Measurements from ENCODE around the gene ADGRA3.

Gene ADGRA3

DNA sequence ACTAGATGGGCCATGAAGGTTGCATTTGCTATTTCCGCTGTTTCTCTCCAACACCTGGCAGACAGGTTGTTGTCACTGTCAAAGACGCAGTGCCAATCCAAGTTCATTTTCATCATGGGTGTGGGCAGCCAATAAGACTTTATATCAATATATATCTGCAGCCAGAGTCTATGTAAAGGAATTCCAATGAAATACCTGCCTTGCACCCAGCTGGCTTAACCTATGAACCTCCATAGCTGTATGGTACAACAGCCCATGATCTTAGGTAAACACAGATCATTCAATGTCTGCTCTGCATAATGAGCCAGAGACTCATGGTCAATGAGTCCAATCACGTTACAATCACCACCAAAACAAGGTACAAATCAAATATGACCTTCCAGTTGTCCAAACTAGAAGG is 37.7 kb upstream of the ADGRA3 start:
- Histone ChIP-seq H3K36me3 (replicated peaks; ENCODE audit: insufficient read depth, low read length) (no peaks in the 10 kb centered on the region), H2AFZ (ENCODE audit: low read length) (no peak overlapping the region), H3K79me2 (ENCODE audit: low read length) (no peaks in the 10 kb centered on the region), H3K4me2 (ENCODE audit: low read depth, low read length) (no peak overlapping the region), H3F3A (ENCODE audit: insufficient read depth, low read length) (no peaks in the 10 kb centered on the region), H3K27me3 (replicated peaks; ENCODE audit: insufficient read depth, low read length) (no peaks in the 10 kb centered on the region), H3K4me1 (ENCODE audit: low read length) (no peaks in the 10 kb centered on the region), H3K4me3 (ENCODE audit: low read length) (no peak overlapping the region), H3K9me3 (replicated peaks; ENCODE audit: insufficient read depth, low read length) (no peaks in the 10 kb centered on the region), H3K27ac (ENCODE audit: low read length) (no peak overlapping the region), H3K9me2 (replicated peaks; ENCODE audit: insufficient read depth, low read length) (no peaks in the 10 kb centered on the region), H4K20me1 (ENCODE audit: insufficient read depth, low read length) (no peaks in the 10 kb centered on the region), H3K9ac (ENCODE audit: low read length) (no peak overlapping the region)
- no peak for DNase-seq
- TF ChIP-seq EZH2phosphoT487 (IDR thresholded peaks at IDR 0.05; ENCODE audit: low read length), result no peak
- no peak for TF ChIP-seq EZH2 (optimal IDR thresholded peaks at IDR 0.05; ENCODE audit: low read depth, low read length)
- TF ChIP-seq, protein P1, sequence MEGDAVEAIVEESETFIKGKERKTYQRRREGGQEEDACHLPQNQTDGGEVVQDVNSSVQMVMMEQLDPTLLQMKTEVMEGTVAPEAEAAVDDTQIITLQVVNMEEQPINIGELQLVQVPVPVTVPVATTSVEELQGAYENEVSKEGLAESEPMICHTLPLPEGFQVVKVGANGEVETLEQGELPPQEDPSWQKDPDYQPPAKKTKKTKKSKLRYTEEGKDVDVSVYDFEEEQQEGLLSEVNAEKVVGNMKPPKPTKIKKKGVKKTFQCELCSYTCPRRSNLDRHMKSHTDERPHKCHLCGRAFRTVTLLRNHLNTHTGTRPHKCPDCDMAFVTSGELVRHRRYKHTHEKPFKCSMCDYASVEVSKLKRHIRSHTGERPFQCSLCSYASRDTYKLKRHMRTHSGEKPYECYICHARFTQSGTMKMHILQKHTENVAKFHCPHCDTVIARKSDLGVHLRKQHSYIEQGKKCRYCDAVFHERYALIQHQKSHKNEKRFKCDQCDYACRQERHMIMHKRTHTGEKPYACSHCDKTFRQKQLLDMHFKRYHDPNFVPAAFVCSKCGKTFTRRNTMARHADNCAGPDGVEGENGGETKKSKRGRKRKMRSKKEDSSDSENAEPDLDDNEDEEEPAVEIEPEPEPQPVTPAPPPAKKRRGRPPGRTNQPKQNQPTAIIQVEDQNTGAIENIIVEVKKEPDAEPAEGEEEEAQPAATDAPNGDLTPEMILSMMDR (IDR thresholded peaks at IDR 0.05; ENCODE audit: low read length), result no peak

DNA sequence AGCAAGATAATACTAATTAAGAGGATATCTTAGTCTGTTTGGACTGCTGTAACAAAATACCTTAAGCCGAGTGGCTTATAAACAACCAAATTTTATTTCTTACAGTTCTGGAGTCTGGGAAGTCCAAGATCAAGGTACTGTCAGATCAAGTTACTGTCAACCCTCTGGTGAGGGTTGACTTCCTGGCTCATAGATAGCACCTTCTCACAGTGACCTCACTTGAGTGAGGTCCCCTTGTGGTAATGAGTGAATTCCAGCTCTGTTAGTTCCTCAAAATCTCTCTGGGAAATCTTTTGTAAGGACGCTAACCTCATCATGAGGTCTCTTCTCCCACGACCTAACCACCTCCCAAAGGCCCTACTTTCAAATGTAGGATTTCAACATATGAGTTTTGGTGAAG is 36.9 kb upstream of the ADGRA3 start:
- no peaks in the 10 kb centered on the region for H3K79me2 ChIP-seq (ENCODE audit: low read length)
- no peak for DNase-seq
- no peak overlapping the region for H3K4me3 ChIP-seq (ENCODE audit: low read length)
- no peak overlapping the region for H3K4me2 ChIP-seq (ENCODE audit: low read depth, low read length)
- H4K20me1 ChIP-seq (ENCODE audit: insufficient read depth, low read length), result no peaks in the 10 kb centered on the region
- H3K27ac ChIP-seq (ENCODE audit: low read length), result no peak overlapping the region
- no peaks in the 10 kb centered on the region for H3K4me1 ChIP-seq (ENCODE audit: low read length)
- no peaks in the 10 kb centered on the region for H3F3A ChIP-seq (ENCODE audit: insufficient read depth, low read length)
- no peaks in the 10 kb centered on the region for H3K9me2 ChIP-seq (replicated peaks; ENCODE audit: insufficient read depth, low read length)
- no peak overlapping the region for H2AFZ ChIP-seq (ENCODE audit: low read length)
- no peaks in the 10 kb centered on the region for H3K36me3 ChIP-seq (replicated peaks; ENCODE audit: insufficient read depth, low read length)
- no peak overlapping the region for H3K9ac ChIP-seq (ENCODE audit: low read length)
- no peaks in the 10 kb centered on the region for H3K9me3 ChIP-seq (replicated peaks; ENCODE audit: insufficient read depth, low read length)
- TF ChIP-seq EZH2 (optimal IDR thresholded peaks at IDR 0.05; ENCODE audit: low read depth, low read length) (no peak), EZH2phosphoT487 (IDR thresholded peaks at IDR 0.05; ENCODE audit: low read length) (no peak)
- TF ChIP-seq, protein P1 (IDR thresholded peaks at IDR 0.05; ENCODE audit: low read length), result no peak
- H3K27me3 ChIP-seq (replicated peaks; ENCODE audit: insufficient read depth, low read length), result no peaks in the 10 kb centered on the region

DNA sequence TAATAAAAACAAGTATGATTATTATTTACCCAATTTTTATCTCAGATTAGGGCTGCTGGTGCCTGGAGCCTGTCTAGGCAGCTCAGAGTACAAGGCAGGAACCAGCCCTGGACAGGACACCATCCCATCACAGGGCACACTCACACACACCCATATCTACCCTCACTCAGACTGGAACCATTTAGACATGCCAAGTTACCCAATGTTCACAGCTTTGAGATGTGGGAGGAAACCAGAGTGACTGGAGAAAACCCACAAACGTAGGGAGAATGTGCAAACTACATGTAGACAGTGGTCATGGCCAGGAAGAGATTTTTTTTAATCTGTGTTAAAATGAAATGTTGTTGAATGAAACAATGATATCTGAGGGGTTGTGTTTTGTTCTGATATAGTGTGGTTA is 35.7 kb upstream of the ADGRA3 start:
- Histone ChIP-seq H3K27me3 (replicated peaks; ENCODE audit: insufficient read depth, low read length) (no peaks in the 10 kb centered on the region), H2AFZ (ENCODE audit: low read length) (no peak overlapping the region), H3K9me3 (replicated peaks; ENCODE audit: insufficient read depth, low read length) (no peaks in the 10 kb centered on the region), H3K27ac (ENCODE audit: low read length) (no peak overlapping the region), H3K36me3 (replicated peaks; ENCODE audit: insufficient read depth, low read length) (no peaks in the 10 kb centered on the region), H3K4me1 (ENCODE audit: low read length) (no peaks in the 10 kb centered on the region), H3K4me3 (ENCODE audit: low read length) (no peak overlapping the region), H3K79me2 (ENCODE audit: low read length) (no peaks in the 10 kb centered on the region), H4K20me1 (ENCODE audit: insufficient read depth, low read length) (no peaks in the 10 kb centered on the region), H3K4me2 (ENCODE audit: low read depth, low read length) (no peak overlapping the region), H3K9me2 (replicated peaks; ENCODE audit: insufficient read depth, low read length) (no peaks in the 10 kb centered on the region), H3F3A (ENCODE audit: insufficient read depth, low read length) (no peaks in the 10 kb centered on the region), H3K9ac (ENCODE audit: low read length) (no peak overlapping the region)
- no peak for DNase-seq
- TF ChIP-seq, protein P1 (IDR thresholded peaks at IDR 0.05; ENCODE audit: low read length), result no peak
- no peak for TF ChIP-seq EZH2 (optimal IDR thresholded peaks at IDR 0.05; ENCODE audit: low read depth, low read length)
- no peak for TF ChIP-seq EZH2phosphoT487 (IDR thresholded peaks at IDR 0.05; ENCODE audit: low read length)
